Central memory CD8-positive, alpha-beta T cell (primary cell): ENCODE results near the gene ARFGAP1.

ENCODE experiments used
- ATAC-seq: fragments of 150-1000 bp; cut with Tn5 transposase; replicated peaks from 2 replicates; pipeline ENCODE4 v1.10.0; 2022; ENCODE audit warnings: mild to moderate bottlenecking, moderate FRiP score, moderate number of reproducible peaks; ENCODE audit not compliant: poor library complexity, severe bottlenecking; ENCODE audit errors: extremely low read depth
- DNase-seq, 2 donors: peaks; one replicate each; pipeline ENCODE4 v3.0.0; 2021; ENCODE audit warnings: low spot score in 2 of 2
- H3K27ac Mint-ChIP-seq: one replicate; pipeline ENCODE4 v1.8.0; 2022; ENCODE audit warnings: low read depth, mild to moderate bottlenecking, moderate library complexity, mixed read lengths
- H3K27me3 Mint-ChIP-seq: one replicate; pipeline ENCODE4 v1.8.0; 2022; ENCODE audit warnings: mixed read lengths
- H3K36me3 Mint-ChIP-seq: one replicate; pipeline ENCODE4 v1.8.0; 2022; ENCODE audit warnings: mild to moderate bottlenecking, moderate library complexity, mixed read lengths; ENCODE audit not compliant: insufficient read depth
- H3K4me1 Mint-ChIP-seq: one replicate; pipeline ENCODE4 v1.8.0; 2022; ENCODE audit warnings: mixed read lengths
- H3K4me3 Mint-ChIP-seq: one replicate; pipeline ENCODE4 v1.8.0; 2022; ENCODE audit warnings: mild to moderate bottlenecking, moderate library complexity, mixed read lengths
- H3K9me3 Mint-ChIP-seq: one replicate; pipeline ENCODE4 v1.8.0; 2022; ENCODE audit warnings: mixed read lengths

ARFGAP1 gene

GRCh38 chr20:63268256-63268655 lies 4.4 kb upstream of the ARFGAP1 start:
- Mint-ChIP-seq H3K4me3 (no peak overlapping the region), H3K4me1 (peaks cover 10% of the 10 kb centered on the region), H3K9me3 (no peaks in the 10 kb centered on the region), H3K27ac (no peak overlapping the region), H3K36me3 (peaks cover 2% of the 10 kb centered on the region), H3K27me3 (peaks cover 26% of the 10 kb centered on the region)
- no peak for DNase-seq
- ATAC-seq = no peak

- peaks cover 16% of the 10 kb centered on the region for H3K4me1 Mint-ChIP-seq
- no peak for DNase-seq
- H3K27me3 Mint-ChIP-seq = peaks cover 26% of the 10 kb centered on the region
Measured at GRCh38 chr20:63268671-63269439, 3.8 kb upstream of the ARFGAP1 start.

GRCh38 chr20:63269724-63270123 lies 2.9 kb upstream of the ARFGAP1 start:
- no peak overlapping the region for H3K27ac Mint-ChIP-seq
- peaks cover 18% of the 10 kb centered on the region for H3K4me1 Mint-ChIP-seq
- H3K4me3 Mint-ChIP-seq = no peak overlapping the region

More at GRCh38 chr20:63268671-63269439, 3.8 kb upstream of the ARFGAP1 start:
- peaks cover 6% of the 10 kb centered on the region for H3K36me3 Mint-ChIP-seq
- no peak overlapping the region for H3K27ac Mint-ChIP-seq
- ATAC-seq = no peak
- H3K9me3 Mint-ChIP-seq = no peaks in the 10 kb centered on the region
- H3K4me3 Mint-ChIP-seq = no peak overlapping the region

GRCh38 chr20:63270606-63271325 lies 1.8 kb upstream of the ARFGAP1 start:
- DNase-seq (no peak), ATAC-seq (no peak)
- H3K27me3 Mint-ChIP-seq = peaks cover 16% of the 10 kb centered on the region
- no peak overlapping the region for H3K27ac Mint-ChIP-seq
- H3K9me3 Mint-ChIP-seq = no peaks in the 10 kb centered on the region
- peaks cover 6% of the 10 kb centered on the region for H3K36me3 Mint-ChIP-seq
- H3K4me1 Mint-ChIP-seq = peaks cover 18% of the 10 kb centered on the region
- H3K4me3 Mint-ChIP-seq = peak overlapping the region; percentile 92

More at GRCh38 chr20:63269724-63270123, 2.9 kb upstream of the ARFGAP1 start:
- H3K9me3 Mint-ChIP-seq = no peaks in the 10 kb centered on the region
- H3K27me3 Mint-ChIP-seq = peaks cover 18% of the 10 kb centered on the region
- no peak for ATAC-seq
- peaks cover 6% of the 10 kb centered on the region for H3K36me3 Mint-ChIP-seq
- no peak for DNase-seq

- Mint-ChIP-seq H3K27me3 (peaks cover 2% of the 10 kb centered on the region), H3K9me3 (no peaks in the 10 kb centered on the region), H3K4me3 (peak overlapping the region; percentile 92), H3K27ac (peak overlapping the region; percentile 91), H3K4me1 (peaks cover 18% of the 10 kb centered on the region), H3K36me3 (peaks cover 11% of the 10 kb centered on the region)
- no peak for ATAC-seq
- no peak for DNase-seq
Measured at GRCh38 chr20:63273059-63273579, 506 bp downstream of the ARFGAP1 start.

GRCh38 chr20:63273635-63274380 lies 1.2 kb downstream of the ARFGAP1 start:
- Mint-ChIP-seq H3K27me3 (no peaks in the 10 kb centered on the region), H3K9me3 (no peaks in the 10 kb centered on the region), H3K4me1 (peaks cover 18% of the 10 kb centered on the region), H3K36me3 (peaks cover 13% of the 10 kb centered on the region), H3K4me3 (peak overlapping the region; percentile 92), H3K27ac (peak overlapping the region; percentile 91)
- DNase-seq = no peak
- ATAC-seq = no peak

- Mint-ChIP-seq H3K4me1 (peaks cover 18% of the 10 kb centered on the region), H3K27ac (no peak overlapping the region), H3K4me3 (peak overlapping the region; percentile 92), H3K36me3 (peaks cover 20% of the 10 kb centered on the region), H3K27me3 (no peaks in the 10 kb centered on the region), H3K9me3 (no peaks in the 10 kb centered on the region)
- ATAC-seq (no peak), DNase-seq (no peak)
Measured at GRCh38 chr20:63274381-63275228, 2.0 kb downstream of the ARFGAP1 start.

GRCh38 chr20:63275825-63276224 lies 3.2 kb downstream of the ARFGAP1 start:
- H3K27me3 Mint-ChIP-seq = no peaks in the 10 kb centered on the region
- no peak overlapping the region for H3K27ac Mint-ChIP-seq
- no peaks in the 10 kb centered on the region for H3K9me3 Mint-ChIP-seq
- H3K36me3 Mint-ChIP-seq = peaks cover 25% of the 10 kb centered on the region
- ATAC-seq = no peak
- H3K4me3 Mint-ChIP-seq = no peak overlapping the region
- peaks cover 18% of the 10 kb centered on the region for H3K4me1 Mint-ChIP-seq
- DNase-seq = no peak

GRCh38 chr20:63276956-63277355 lies 4.3 kb downstream of the ARFGAP1 start:
- no peak overlapping the region for H3K27ac Mint-ChIP-seq
- H3K36me3 Mint-ChIP-seq = peaks cover 25% of the 10 kb centered on the region
- ATAC-seq (no peak), DNase-seq (no peak)
- H3K4me1 Mint-ChIP-seq = peaks cover 11% of the 10 kb centered on the region
- no peaks in the 10 kb centered on the region for H3K27me3 Mint-ChIP-seq
- no peaks in the 10 kb centered on the region for H3K9me3 Mint-ChIP-seq
- H3K4me3 Mint-ChIP-seq = no peak overlapping the region

GRCh38 chr20:63277466-63278272 lies 5.1 kb downstream of the ARFGAP1 start:
- peaks cover 11% of the 10 kb centered on the region for H3K4me1 Mint-ChIP-seq
- no peaks in the 10 kb centered on the region for H3K9me3 Mint-ChIP-seq
- peaks cover 25% of the 10 kb centered on the region for H3K36me3 Mint-ChIP-seq
- H3K4me3 Mint-ChIP-seq = no peak overlapping the region
- DNase-seq = no peak
- no peak overlapping the region for H3K27ac Mint-ChIP-seq
- no peak for ATAC-seq
- no peaks in the 10 kb centered on the region for H3K27me3 Mint-ChIP-seq

GRCh38 chr20:63278661-63279060 lies 6.0 kb downstream of the ARFGAP1 start:
- H3K4me1 Mint-ChIP-seq = peaks cover 5% of the 10 kb centered on the region
- ATAC-seq (no peak), DNase-seq (no peak)
- H3K27me3 Mint-ChIP-seq = no peaks in the 10 kb centered on the region
- no peak overlapping the region for H3K4me3 Mint-ChIP-seq
- peaks cover 22% of the 10 kb centered on the region for H3K36me3 Mint-ChIP-seq
- H3K9me3 Mint-ChIP-seq = no peaks in the 10 kb centered on the region
- no peak overlapping the region for H3K27ac Mint-ChIP-seq
